ENCODE data around the gene SYNJ2.
"Not testable (repeated sequence)": the region's sequence is repeated elsewhere in the genome, so short reads cannot be mapped to it uniquely, and the experiment has no call there.

Gene SYNJ2, protein sequence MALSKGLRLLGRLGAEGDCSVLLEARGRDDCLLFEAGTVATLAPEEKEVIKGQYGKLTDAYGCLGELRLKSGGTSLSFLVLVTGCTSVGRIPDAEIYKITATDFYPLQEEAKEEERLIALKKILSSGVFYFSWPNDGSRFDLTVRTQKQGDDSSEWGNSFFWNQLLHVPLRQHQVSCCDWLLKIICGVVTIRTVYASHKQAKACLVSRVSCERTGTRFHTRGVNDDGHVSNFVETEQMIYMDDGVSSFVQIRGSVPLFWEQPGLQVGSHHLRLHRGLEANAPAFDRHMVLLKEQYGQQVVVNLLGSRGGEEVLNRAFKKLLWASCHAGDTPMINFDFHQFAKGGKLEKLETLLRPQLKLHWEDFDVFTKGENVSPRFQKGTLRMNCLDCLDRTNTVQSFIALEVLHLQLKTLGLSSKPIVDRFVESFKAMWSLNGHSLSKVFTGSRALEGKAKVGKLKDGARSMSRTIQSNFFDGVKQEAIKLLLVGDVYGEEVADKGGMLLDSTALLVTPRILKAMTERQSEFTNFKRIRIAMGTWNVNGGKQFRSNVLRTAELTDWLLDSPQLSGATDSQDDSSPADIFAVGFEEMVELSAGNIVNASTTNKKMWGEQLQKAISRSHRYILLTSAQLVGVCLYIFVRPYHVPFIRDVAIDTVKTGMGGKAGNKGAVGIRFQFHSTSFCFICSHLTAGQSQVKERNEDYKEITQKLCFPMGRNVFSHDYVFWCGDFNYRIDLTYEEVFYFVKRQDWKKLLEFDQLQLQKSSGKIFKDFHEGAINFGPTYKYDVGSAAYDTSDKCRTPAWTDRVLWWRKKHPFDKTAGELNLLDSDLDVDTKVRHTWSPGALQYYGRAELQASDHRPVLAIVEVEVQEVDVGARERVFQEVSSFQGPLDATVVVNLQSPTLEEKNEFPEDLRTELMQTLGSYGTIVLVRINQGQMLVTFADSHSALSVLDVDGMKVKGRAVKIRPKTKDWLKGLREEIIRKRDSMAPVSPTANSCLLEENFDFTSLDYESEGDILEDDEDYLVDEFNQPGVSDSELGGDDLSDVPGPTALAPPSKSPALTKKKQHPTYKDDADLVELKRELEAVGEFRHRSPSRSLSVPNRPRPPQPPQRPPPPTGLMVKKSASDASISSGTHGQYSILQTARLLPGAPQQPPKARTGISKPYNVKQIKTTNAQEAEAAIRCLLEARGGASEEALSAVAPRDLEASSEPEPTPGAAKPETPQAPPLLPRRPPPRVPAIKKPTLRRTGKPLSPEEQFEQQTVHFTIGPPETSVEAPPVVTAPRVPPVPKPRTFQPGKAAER (N-terminal part only)

GRCh38 chr6:157981395-157982101 is at the start of gene SYNJ2:
Gene SYNJ2, plus strand, starts transcription at chr6:157981863. Its CDS starts 99 bp downstream, at chr6:157981962.
- DNase-seq, result no peak

- DNase-seq, result no peak
Observed at GRCh38 chr6:157935786-157936185, 45.9 kb upstream of the SYNJ2 start.

DNA sequence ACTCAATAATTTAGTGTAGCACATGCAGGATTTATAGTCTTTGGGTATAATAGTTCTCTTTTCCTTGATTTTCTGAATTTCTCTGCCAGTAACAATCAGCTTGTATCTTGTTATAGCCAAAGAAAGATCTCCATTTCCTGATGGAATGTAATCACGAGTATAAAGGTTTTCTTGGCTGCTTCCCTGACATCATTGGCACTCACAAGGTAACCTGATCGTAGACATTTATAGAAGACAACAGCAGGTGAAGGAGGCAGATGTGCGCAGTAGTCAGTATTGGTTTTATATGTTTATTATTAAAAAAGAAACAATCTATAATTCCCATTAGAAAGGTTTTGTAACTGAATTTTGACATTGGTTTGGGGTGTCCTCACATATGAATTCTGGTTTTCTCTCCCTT is 44.3 kb upstream of the SYNJ2 start:
- DNase-seq, result no peak

DNA sequence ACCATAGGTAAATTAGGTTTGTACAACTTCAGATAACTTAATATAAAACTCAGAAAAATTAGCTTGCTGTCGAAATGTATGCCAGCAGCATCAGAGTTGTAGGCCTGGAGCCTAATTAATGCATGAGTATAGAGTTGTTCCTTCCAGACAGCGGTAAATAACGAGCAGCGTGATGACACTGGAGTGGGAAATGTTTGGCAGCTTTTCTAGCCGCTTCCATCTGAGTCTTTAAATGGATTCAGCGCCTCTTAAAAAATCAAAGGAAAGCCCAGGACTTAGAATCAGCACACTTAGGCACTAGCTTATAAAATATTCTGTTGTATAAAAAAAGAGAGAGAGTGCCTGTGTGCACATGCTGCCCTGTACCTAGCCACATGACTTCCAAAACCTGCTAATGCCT is 43.7 kb upstream of the SYNJ2 start:
- no peak for DNase-seq

- DNase-seq, result not testable (repeated sequence)
Observed at GRCh38 chr6:157940375-157941036, 41.2 kb upstream of the SYNJ2 start.

- no peak for DNase-seq
Observed at GRCh38 chr6:157941101-157941863, 40.4 kb upstream of the SYNJ2 start.

DNA sequence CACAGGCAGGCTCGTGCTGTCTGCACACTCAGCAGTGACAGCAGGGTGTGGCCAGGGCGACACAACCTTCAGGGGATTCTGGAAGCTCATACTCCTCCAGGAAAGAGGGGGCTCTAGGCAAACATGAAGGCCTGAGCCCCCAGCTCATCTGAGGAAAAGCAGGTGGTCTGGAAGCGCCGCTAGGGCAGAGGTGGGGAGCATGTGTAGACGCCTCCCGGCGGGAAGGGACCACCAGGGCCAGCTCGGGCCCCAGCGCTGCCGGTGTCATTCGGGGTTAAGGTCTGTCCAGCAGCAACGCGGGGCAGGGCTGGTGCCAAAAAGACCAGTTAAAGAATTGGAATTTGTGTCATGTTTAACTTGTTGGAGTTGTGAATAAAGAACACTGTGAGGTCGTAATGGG is 39.3 kb upstream of the SYNJ2 start:
- no peak for DNase-seq

DNA sequence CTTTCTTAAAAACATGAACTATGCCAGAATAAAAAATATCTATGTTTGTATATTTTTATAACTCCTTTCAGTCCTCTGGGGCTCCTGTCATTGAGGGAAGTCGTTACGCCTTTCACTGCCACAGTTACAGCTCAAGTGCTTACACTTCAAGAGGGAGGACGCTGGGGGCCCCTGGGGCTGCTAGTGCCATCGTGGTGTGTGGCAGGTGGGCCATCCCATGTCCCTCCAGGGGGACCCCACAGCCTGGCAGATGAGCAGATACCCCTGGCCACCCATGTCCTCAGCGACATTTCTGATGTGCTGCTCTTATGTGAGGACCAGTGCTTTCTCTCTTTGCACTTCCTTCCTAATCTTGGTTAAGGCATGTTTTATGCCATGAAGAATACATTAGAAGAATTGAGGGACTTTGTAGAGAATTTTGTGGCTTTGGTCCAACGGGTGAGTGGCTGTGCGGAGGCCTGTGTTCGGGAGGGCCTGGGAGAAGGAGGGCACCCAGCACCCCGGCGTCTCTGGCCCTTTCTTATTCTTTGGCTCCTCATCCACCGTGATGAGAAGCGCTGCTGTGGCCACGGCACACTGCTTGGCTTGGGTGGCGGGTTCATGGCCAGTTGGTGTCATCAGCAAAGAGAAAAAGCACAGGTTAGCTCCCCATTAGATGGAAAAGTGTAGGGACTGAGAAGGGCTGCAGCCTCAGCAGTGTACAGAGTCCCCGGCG is 38.3 kb upstream of the SYNJ2 start:
- no peak for DNase-seq

DNA sequence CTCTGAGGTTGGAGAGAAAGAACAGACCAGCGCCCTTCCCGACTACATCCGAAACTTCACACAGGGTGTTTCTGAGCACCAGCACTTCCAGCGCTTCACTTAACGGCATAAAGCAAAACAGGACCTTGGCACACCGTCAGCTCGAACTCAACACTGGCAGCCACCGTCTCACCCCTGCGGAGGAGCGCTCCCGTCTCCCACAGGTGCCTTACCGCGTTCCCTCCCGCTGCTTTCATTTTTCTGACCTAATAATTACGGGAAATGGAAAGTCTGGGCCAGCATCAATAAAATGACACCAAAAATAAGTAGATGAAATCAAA is 37.7 kb upstream of the SYNJ2 start:
- DNase-seq, result no peak

GRCh38 chr6:157944983-157945931 is 36.4 kb upstream of the SYNJ2 start:
- no peak for DNase-seq

- DNase-seq, result no peak
Observed at GRCh38 chr6:157946053-157946617, 35.5 kb upstream of the SYNJ2 start.

DNA sequence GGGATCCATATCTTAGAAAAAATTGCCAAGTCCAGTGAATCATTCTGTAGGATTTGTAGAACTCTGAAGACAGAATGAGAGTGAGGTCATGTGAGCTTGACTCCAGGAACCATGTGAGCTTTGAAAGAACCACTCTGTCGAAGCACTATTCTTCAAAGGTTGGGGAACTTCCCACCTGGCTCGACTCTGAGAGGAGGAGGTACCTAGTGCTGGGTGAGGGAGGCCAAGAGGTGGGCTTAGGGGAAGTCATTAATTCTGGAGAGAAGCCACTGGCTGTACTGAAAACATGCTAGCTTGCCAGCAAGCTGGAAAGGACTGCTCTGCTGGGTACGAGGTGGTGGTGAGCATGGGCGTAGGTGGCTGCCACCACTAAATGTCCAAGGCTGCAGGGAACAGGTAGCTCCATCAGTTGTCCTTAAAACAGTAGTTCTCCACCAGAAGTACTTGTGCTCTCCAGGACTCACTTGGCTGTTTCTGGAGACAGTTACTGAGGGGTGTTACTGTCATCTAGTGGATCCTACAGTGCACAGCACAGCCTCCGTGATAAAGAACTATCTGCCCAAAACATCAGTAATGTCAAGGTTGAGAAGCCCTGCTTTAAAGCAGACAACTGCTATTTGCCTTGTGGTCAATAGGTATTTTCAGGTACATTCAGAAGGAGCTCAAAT is 34.7 kb upstream of the SYNJ2 start:
- no peak for DNase-seq

DNA sequence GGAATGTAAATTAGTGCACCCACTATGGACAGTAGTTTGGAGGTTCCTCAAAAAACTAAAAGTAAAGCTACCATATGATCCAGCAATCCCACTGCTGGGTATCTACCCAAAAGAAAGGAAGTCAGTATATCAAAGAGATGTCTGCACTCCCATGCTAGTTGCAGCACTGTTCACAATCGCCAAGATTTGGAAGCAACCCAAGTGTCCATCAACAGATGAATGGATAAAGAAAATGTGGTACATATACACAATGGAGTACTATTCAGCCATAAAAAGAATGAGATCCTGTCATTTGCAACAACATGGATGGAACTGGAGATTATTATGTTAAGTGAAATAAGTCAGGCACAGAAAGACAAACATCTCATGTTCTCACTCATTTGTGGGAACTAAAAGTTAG is 30.8 kb upstream of the SYNJ2 start:
- not testable (repeated sequence) for DNase-seq

- DNase-seq, result no peak
Observed at GRCh38 chr6:157951828-157952227, 29.8 kb upstream of the SYNJ2 start.

- DNase-seq, result no peak
Observed at GRCh38 chr6:157952861-157953351, 28.8 kb upstream of the SYNJ2 start.

GRCh38 chr6:157953580-157954091 is 28.0 kb upstream of the SYNJ2 start:
- no peak for DNase-seq

DNA sequence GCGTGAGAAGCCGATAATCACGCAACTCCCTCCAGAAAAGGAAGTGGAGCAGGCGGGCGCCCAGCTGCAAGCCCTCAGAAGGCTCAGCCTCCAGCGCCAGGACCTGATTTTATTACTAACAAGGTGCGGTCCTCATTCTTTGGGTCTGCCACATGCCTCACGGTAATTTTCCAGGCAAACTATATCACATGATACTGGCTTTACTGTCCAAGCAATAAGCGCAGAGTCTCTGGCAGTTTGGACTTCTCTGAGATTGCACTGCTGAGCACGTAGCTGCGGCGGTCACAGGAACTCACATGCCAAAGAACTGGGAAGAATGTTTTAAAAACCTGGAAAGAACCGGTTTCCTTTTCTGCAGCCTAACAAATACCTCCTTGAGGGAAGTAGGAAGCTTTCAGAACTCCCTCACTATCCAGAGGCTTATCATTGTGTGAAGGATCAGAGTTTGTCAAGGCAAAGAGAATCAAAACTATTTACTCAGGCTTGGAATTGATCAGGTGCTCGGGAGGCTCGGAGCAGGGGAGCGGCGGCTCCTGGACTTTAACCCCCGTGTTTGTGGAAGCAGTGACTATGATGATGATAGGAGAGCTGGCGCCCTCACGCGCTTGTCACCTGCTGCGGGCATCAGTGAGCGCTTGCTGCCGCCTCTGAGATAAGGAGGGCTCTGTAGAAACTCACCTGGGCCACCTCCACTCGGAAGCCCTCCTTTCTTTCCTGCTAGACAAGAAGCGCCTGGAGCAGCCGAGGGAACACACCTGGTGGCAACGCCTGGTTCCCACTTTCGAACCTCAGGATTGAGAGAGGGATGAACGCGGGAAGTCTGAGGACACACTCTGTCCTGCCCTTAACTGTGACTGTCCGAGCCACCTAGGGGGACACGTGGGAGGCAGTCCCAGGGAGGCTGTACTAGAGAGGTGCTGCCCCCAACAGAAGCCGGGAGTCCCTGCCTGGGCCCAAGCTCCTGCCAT is 27.2 kb upstream of the SYNJ2 start:
- no peak for DNase-seq

Data from NCI-H187 treated with DMSO at 0.1 percent for 48 hours (cell line).